Measurements from ENCODE around the gene GJB4. TPM values are rescaled to one million over a fixed set of nuclear protein-coding genes. Genes with fewer than 3 reads are reported as not detected.
"Not testable (repeated sequence)": the region's sequence is repeated elsewhere in the genome, so short reads cannot be mapped to it uniquely, and the experiment has no call there.

Gene GJB4
- total RNA-seq, 1 donor from 2014 or later: not detected

GRCh38 chr1:34730485-34730884 is 29.1 kb upstream of the GJB4 start:
- no peak overlapping the region for H3K27ac Mint-ChIP-seq (ENCODE audit: unreplicated experiment)
- H3K27me3 Mint-ChIP-seq (ENCODE audit: unreplicated experiment): no peaks in the 10 kb centered on the region
- H3K36me3 Mint-ChIP-seq (ENCODE audit: unreplicated experiment): no peaks in the 10 kb centered on the region
- H3K9me3 Mint-ChIP-seq (ENCODE audit: unreplicated experiment): no peaks in the 10 kb centered on the region
- no peak overlapping the region for H3K4me3 Mint-ChIP-seq (ENCODE audit: unreplicated experiment)
- H3K4me1 Mint-ChIP-seq (ENCODE audit: unreplicated experiment): no peaks in the 10 kb centered on the region
- TF ChIP-seq CTCF (IDR thresholded peaks at IDR 0.05): no peak
- DNase-seq (ENCODE audit: extremely low spot score, unreplicated experiment): no peak

- DNase-seq (ENCODE audit: extremely low spot score, unreplicated experiment); H3K36me3 Mint-ChIP-seq (ENCODE audit: unreplicated experiment); H3K4me1 Mint-ChIP-seq (ENCODE audit: unreplicated experiment); H3K4me3 Mint-ChIP-seq (ENCODE audit: unreplicated experiment); H3K27me3 Mint-ChIP-seq (ENCODE audit: unreplicated experiment); H3K9me3 Mint-ChIP-seq (ENCODE audit: unreplicated experiment); H3K27ac Mint-ChIP-seq (ENCODE audit: unreplicated experiment): not testable (repeated sequence)
Observed at GRCh38 chr1:34732831-34733230, 26.7 kb upstream of the GJB4 start.

GRCh38 chr1:34736692-34737091 is 22.8 kb upstream of the GJB4 start:
- Mint-ChIP-seq H3K27me3 (ENCODE audit: unreplicated experiment) (peaks cover 9% of the 10 kb centered on the region), H3K27ac (ENCODE audit: unreplicated experiment) (no peak overlapping the region), H3K36me3 (ENCODE audit: unreplicated experiment) (no peaks in the 10 kb centered on the region), H3K4me3 (ENCODE audit: unreplicated experiment) (no peak overlapping the region), H3K4me1 (ENCODE audit: unreplicated experiment) (peaks cover 4% of the 10 kb centered on the region), H3K9me3 (ENCODE audit: unreplicated experiment) (no peaks in the 10 kb centered on the region)
- no peak for TF ChIP-seq CTCF (IDR thresholded peaks at IDR 0.05)
- DNase-seq (ENCODE audit: extremely low spot score, unreplicated experiment): no peak

DNA sequence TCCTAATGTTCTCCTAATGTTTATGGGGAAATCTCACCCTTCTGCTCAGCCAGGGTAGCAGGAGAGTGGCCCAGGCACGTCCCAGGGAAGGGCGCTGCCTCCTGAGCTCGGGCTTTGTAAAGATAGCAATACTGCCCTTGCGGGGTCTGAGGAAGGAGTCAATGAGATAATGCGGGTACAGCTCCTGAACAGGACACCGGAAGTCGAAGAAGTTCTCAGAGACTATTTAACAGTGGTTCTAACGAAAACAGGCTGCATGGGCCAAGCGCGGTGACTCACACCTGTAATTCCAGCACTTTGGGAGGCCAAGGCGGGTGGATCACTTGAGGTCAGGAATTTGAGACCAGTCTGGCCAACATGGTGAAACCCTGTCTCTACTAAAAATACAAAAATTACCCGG is 22.3 kb upstream of the GJB4 start:
- not testable (repeated sequence) for H3K4me1 Mint-ChIP-seq (ENCODE audit: unreplicated experiment); H3K27me3 Mint-ChIP-seq (ENCODE audit: unreplicated experiment); DNase-seq (ENCODE audit: extremely low spot score, unreplicated experiment); H3K36me3 Mint-ChIP-seq (ENCODE audit: unreplicated experiment); H3K27ac Mint-ChIP-seq (ENCODE audit: unreplicated experiment); H3K4me3 Mint-ChIP-seq (ENCODE audit: unreplicated experiment); H3K9me3 Mint-ChIP-seq (ENCODE audit: unreplicated experiment)

DNA sequence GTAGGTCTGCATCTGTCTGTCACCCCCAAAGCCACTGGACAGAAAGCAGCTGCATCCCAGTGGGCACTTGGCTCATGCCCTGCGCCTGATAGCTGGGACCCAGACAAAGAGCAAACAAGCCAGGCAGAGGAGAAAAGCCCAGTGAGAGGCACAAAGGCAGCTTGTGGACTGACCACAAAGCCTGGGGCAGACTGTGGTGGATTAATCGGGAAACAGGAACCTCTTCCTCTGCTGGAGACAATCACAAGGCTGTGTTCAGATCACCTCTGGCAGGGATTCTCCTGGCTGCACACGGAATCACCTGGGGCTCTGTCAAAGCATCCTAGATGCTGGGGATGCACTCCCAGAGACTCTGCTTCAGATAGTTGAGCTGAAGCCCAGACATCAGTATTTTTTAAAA is 19.9 kb upstream of the GJB4 start:
- no peak for DNase-seq (ENCODE audit: extremely low spot score, unreplicated experiment)
- no peak for TF ChIP-seq CTCF (IDR thresholded peaks at IDR 0.05)
- Mint-ChIP-seq H3K4me1 (ENCODE audit: unreplicated experiment) (peaks cover 4% of the 10 kb centered on the region), H3K9me3 (ENCODE audit: unreplicated experiment) (no peaks in the 10 kb centered on the region), H3K27me3 (ENCODE audit: unreplicated experiment) (peaks cover 13% of the 10 kb centered on the region), H3K4me3 (ENCODE audit: unreplicated experiment) (no peak overlapping the region), H3K36me3 (ENCODE audit: unreplicated experiment) (no peaks in the 10 kb centered on the region), H3K27ac (ENCODE audit: unreplicated experiment) (no peak overlapping the region)

DNA sequence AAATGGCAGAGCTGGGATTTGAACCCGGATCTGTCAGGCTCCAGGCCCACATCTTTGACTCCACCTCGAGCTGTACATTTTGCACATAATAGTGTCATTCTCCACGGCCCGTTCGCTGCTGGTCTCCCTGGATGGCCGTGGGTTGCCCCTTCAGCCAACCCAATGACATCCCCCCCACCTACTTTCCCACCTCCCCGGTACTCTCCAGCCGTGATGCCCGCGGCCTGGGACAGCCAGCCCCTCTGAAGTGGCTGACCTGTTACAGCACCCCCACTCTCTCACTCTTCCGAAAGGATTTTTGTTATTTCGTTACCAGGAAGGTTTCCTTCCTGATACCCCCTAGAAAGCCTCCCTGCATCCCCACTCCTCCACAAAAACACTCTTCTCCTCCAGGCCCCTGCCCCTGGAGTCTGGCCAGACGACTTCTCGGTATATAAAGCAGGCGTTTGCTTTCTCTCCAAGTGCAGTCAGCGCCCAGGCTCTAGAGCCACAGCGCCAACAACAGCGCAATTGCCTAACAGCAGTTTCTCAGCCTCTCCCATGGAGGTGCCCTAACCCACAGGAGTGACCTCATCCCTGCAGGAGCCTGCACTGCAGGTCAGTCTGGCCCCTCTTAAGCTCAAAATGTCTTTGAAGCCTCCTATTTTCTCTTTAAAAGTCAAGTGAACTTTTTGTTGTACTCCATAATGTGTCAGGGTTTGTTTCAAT is 19.2 kb upstream of the GJB4 start:
- peaks cover 13% of the 10 kb centered on the region for H3K27me3 Mint-ChIP-seq (ENCODE audit: unreplicated experiment)
- H3K9me3 Mint-ChIP-seq (ENCODE audit: unreplicated experiment): no peaks in the 10 kb centered on the region
- peaks cover 4% of the 10 kb centered on the region for H3K4me1 Mint-ChIP-seq (ENCODE audit: unreplicated experiment)
- no peak for TF ChIP-seq CTCF (IDR thresholded peaks at IDR 0.05)
- no peak overlapping the region for H3K27ac Mint-ChIP-seq (ENCODE audit: unreplicated experiment)
- no peaks in the 10 kb centered on the region for H3K36me3 Mint-ChIP-seq (ENCODE audit: unreplicated experiment)
- no peak for DNase-seq (ENCODE audit: extremely low spot score, unreplicated experiment)
- no peak overlapping the region for H3K4me3 Mint-ChIP-seq (ENCODE audit: unreplicated experiment)
